ENCODE results near the gene CABCOCO1.
"Not testable (repeated sequence)": the region's sequence is repeated elsewhere in the genome, so short reads cannot be mapped to it uniquely, and the experiment has no call there.

The CABCOCO1 gene

DNA sequence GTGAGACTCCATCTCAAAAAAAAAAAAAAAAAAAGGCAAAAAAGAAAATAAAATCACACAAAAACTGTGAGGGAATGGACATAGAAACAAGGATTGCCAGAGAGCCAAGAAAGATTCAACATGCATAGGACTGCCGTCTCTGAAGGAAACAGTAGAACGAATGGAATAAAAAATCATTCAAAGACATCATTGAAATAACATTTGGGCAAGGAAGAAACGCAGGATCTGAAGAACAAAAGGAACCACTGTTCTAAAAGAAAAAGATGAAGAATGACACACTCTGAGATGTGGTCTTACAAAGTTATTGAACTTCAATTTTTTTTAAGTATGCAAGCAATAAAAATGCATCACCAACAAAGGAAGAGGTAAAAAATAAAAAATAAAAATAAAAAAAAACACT, 57.2 kb downstream of the CABCOCO1 start:
- DNase-seq = no peak

DNA sequence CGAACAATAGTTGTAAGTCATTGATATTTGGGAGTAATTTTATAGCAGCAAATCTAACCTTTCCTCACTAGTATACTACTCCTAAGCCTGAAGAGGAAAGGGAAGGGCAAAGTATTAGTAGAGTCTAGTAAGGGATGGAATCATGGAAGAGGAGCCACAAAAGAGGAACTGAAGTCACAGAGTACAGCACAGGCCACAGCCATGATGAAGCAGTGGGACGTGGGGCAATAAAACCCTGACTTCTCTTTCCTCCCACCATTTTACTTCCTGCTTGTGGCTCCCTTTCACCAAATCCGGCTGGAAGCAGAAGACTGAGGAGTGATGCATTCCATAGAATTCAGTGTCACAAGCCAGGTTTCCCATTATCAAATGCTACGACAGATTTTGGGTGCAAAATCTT, 58.7 kb downstream of the CABCOCO1 start:
- no peak for DNase-seq

DNA sequence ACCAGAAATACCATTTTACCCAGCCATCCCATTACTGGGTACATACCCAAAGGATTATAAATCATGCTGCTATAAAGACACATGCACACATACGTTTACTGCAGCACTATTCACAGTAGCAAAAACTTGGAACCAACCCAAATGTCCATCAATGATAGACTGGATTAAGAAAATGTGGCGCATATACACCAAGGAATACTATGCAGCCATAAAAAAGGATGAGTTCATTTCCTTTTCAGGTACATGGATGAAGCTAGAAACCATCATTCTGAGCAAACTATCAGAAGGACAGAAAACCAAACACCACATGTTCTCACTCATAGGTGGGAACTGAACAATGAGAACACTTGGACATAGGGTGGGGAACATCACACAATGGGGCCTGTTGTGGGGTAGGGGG, 62.5 kb downstream of the CABCOCO1 start:
- not testable (repeated sequence) for DNase-seq

DNA sequence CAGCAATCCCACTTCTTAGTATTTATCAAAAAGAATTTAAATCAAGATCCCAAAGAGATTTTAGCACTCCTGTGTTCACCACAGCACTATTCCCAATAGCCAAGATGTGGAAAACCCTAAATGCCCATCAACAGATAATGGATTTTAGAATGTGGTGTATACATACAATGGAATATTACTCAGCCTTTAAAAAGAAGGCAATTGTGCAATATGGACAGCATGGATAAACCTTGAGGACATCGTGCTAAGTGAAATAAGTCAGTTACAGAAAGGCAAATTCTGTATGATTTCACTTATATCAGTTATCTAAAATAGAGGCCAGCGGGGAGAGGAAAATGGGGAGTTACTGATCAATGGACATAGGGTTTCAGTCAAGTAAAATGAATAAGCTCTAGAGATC, 66.9 kb downstream of the CABCOCO1 start:
- DNase-seq = no peak

GRCh38 chr10:61730671-61731070, 67.9 kb downstream of the CABCOCO1 start:
- no peak for DNase-seq

DNA sequence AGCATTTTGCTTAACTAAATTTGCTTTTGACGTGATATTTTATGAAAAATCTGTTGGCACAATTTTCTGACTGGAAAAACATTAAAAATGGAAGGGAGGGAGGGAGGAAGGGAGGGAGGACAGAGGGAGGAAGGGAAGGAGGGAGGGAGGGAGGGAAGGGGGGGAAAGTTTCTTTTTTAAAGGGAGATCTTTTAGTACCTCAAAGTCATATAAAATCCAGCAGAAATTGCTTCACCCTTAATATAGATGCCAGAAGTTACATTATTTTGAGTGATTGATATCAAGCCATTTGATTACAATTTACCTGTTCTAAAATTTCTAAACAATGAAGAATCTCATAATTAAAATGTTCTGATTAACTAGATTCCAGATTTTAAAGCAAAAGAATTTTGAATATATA, 68.9 kb downstream of the CABCOCO1 start:
- DNase-seq = no peak

DNA sequence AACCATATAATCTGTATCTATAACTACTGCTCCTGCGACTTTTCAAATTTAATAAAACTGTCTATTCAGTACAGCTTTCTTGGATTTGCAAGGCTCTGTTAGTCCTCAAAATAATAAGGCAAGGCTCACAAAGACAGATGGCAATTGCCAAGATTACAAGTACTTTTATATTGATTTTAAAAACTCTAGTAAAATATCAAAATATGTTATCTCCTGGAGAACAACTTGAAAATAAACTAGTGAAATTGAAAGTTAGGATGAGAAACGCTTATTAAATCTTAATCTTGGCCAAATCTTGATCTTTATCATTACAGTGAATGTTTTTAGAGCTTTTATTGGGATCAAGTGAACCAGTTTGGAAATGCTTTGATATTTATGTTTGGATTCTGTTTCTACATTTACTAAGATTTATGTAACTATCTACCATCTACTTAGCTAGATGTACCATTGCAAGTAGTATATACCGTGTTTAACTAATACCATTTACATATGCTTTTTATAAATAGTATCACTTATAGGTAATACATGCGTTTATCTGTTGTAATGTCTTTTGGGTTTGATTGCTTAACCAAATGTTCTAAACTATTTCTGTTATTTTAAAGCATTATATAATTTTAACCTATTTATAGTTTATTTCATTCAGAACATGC, 70.0 kb downstream of the CABCOCO1 start:
- no peak for DNase-seq

GRCh38 chr10:61733358-61733940, 70.7 kb downstream of the CABCOCO1 start:
- peak; percentile 46 to 53 for DNase-seq

DNA sequence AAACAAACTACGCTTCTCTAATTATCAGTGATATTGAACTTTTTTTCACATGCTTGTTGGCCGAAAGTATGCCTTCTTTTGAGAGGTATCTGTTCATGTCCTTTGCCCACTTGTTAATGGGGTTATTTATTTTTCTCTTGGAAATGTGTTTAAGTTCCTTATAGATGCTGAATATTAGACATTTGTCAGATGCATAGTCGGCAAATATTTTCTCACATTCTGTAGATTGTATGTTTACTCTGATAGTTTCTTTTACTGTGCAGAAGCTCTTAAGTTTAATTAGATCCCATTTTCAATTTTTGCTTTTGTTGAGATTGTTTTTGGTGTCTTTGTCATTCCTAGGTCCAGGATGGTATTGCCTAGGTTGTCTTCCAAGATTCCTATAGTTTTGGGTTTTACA, 73.2 kb downstream of the CABCOCO1 start:
- DNase-seq = no peak

DNA sequence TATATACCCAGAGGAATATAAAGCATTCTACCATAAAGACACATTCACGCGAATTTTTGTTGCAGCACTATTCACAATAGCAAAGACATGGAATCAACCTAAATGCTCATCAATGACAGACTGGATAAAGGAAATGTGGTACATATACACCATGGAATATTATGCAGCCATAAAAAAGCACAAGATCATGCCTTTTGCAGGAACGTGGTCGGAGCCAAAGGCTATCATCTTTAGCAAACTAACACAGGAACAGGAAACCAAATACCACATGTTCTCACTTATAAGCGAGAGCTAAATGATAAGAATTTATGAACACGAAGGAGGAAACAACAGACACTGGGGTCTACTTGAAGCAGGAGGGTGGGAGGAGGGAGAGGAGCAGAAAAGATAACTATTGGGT, 74.7 kb downstream of the CABCOCO1 start:
- DNase-seq = not testable (repeated sequence)

- DNase-seq = no peak
Measured at GRCh38 chr10:61742812-61743211, 80.1 kb downstream of the CABCOCO1 start.

DNA sequence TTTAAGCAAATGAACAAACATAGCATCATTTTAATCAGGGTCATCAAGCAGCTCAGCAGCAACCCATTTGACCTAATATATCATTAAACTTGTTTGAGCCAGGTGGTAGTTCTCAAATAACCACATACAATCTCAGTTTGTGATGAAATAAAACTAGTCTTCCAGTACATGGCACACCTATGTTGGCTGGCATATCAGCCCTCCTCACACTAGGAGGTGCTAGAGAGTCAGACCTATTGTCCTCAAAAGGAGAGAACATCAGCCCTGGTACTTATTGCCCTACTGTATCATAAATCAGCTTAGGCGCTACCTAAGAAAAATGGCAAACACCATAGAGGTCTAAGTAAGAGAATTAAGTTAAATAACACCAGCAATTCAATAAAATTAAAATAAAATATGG, 81.7 kb downstream of the CABCOCO1 start:
- DNase-seq = peak in 1 of 2 experiments; percentile 38

DNA sequence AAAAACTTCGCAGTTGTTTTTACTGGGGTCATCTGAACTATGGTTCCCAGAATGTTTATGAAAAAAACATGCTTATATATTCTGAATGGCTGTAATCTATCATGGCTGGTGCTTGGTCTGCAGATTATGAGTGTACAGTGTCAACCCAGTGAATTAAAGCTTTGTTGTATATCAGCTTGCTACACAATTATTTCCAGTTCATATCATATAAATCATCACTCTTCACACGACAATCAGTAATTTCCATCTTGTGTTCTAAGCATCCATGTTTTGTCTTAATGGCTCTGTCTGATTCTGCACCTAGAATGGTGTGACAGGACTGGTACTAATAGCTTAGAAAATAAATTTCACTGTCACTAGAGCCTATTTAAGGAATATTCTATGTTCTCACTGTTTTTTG, 83.6 kb downstream of the CABCOCO1 start:
- DNase-seq = no peak

GRCh38 chr10:61747307-61747706, 84.6 kb downstream of the CABCOCO1 start:
- DNase-seq = no peak

GRCh38 chr10:61749291-61749690, 86.6 kb downstream of the CABCOCO1 start:
- no peak for DNase-seq

- peak; percentile 10 to 53 for DNase-seq
Measured at GRCh38 chr10:61750943-61751471, 88.3 kb downstream of the CABCOCO1 start.

DNA sequence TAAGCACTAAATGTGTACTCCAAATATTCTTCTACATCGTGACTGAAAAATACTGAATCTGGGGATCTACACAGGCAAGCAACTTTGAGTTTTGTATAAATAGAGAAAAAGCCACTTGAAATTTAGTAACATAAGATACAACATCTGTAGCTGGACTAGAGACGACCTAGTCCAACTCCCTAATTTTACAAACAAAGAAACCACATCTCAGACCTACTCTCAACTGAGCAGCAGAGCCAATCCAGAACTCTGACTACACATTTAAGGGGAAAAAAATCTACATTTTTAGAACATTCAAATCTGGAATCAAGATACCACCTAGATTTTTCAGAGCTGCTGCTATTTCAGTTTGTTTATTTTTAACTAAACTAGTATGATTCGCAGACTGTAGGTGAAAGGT, 88.9 kb downstream of the CABCOCO1 start:
- no peak for DNase-seq

GRCh38 chr10:61752111-61753011, 89.6 kb downstream of the CABCOCO1 start:
- DNase-seq = no peak

DNA sequence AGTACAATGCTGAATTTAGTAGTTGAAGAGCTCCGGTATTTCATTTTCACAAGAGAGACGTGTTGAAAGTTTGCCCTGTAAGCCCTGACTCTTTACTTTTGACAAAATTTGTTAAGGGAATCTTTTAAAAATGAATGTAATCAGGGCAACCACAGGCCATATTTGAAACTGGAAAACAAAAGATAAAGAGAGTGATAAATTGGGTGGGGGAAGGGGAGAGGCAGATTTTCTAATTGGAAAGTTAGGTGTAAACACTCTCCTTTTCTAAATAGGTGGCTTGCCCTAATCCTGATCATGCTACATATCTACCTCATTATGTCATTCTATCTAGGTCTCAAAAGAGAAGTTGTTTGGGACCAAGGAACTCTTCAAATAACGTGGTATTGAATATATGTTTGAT, 90.7 kb downstream of the CABCOCO1 start:
- no peak for DNase-seq

DNA sequence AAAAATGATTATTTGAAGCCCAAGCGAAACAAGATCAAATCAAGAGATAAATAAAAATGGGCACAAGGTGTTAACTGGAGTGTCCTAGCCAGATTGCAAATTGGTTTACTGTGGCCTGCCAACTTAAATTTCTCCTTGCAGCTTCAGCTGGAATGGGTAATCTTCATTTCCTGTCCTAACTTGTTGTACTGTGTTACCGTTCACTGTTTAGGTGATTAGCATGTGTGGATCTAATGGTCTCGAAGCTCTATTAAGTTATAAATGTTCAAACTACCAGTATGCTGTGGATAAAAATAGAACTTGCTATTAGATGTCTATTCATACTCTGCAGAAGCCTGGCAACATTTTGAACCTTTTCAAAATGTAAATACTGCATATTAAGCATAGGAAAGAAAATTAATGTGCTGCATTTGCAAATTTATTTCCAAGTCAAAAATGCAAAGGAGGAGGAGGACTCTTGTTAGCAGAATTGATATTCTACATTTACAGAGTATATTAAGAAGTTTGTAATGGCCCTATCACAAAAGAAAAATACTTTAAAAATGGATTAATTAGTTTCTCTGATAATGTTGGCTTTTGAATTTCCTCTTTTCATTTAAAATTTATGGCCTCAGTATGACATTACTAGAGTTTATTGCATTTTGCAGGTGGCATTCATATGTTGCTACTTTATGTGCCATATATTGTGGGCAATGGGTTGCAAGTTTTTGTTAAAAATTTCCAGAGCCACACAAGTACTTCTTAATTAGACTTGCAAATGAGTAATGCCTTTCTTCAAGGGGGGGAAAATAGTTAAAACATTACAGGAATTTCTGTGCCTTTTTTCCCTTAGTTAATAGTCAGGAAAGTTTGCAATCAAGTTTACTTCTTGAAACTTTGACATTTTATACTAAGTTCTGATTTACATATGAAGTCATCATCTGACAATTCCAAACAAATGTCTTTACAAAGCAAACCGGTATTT, 92.1 kb downstream of the CABCOCO1 start:
- DNase-seq = peak in 1 of 2 experiments; percentile 16

GRCh38 chr10:61757001-61757400, 94.3 kb downstream of the CABCOCO1 start:
- DNase-seq = no peak
